GM18508 (cell line): Measurements from ENCODE around the gene DDC.

ENCODE experiments used
- ATAC-seq: cut with Tn5 transposase; IDR thresholded peaks from one replicate; pipeline ENCODE4 v1.9.1; 2021; ENCODE audit warnings: moderate number of reproducible peaks; ENCODE audit not compliant: insufficient read depth, unreplicated experiment

Gene DDC

DNA sequence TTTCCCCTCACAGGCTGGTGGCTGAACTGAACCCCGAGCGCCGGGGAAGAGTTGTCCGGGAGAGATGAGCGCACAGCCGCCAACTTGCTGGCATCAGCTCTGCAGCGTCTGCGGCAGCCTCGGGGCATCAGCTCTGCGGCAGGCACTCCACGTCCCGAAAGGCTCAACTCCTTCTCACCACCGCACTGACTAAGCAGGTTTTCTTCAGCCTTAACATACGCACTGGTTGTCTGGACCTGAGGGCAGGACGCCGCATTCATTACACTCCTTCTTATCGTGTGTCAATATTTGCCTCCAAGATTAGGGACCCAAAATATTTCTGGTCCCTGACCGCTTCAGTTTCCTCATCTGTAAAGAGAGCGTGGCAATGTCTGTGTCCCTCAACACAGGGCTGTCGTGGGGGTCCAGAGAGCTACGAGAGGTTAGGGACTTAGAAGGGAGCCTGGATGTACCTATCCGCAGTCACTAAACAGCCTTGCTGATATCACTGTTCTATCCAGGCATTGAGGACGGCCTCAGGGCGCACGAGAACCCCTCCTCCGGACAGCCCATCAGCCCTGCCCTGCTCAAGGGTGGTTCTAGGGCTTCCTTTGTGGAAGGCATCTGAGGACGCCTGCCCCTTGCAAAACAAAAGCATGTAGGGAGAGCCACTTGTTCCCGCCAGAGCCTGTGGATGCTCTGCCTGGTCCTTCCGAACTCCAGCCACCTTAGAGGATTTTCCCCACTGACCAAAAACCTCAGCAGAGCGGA lies 72.3 kb downstream of the DDC start:
- ATAC-seq, result no peak

DNA sequence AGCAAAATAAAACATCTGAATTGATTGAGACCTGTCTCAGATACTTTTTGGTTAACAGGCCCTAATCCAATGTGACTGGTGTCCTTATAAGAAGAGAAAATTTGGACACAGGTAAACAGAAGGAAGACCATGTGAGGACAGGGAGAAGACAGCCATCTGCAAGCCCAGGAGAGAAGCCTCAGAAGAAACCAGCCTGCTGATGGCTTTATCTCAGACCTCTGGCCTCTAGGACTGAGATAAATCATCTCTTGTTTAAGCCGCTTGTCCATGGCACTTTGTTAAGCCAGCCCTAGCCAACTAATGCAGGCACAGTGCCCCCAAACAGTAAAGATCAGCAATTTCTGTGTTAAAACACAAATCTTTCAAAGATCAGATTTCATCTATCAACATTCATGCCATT lies 73.3 kb downstream of the DDC start:
- no peak for ATAC-seq

DNA sequence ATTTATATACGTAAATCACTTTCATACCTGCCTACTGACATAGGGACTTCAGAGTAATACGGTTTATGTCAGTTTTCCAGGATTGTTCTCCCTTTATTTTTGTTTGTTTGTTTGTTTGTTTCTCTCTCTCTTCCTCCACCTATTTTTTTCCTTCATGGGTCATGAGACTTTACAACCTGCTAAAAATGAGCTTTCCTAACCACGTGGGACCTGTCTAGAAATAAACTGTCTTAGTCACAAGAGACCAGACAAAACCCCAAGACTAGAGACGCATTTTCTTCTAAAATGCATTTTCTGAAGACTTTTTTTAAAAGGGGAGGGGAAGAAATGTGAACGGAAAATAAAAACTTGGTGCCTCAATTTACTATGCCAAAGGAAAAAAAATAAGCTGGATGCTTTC lies 74.0 kb downstream of the DDC start:
- no peak for ATAC-seq

DNA sequence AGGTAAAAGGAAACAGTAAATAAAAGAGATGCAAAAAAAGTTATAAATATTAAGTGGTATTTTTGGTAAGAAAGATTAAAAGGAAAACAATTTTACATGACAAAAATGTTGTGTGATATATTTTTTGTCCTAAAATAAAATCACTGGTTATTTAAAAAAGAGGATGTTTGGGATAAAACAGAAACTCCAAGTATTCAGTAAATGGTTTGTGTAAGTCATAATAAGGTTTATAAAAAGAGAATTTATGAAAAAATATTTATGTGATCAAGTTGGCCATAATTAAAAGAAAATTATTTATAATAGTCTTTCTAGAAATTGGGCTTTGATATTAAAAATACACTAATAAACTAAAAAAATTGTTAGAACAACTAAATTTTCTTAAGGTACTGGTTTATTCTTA lies 76.8 kb downstream of the DDC start:
- ATAC-seq, result no peak

DNA sequence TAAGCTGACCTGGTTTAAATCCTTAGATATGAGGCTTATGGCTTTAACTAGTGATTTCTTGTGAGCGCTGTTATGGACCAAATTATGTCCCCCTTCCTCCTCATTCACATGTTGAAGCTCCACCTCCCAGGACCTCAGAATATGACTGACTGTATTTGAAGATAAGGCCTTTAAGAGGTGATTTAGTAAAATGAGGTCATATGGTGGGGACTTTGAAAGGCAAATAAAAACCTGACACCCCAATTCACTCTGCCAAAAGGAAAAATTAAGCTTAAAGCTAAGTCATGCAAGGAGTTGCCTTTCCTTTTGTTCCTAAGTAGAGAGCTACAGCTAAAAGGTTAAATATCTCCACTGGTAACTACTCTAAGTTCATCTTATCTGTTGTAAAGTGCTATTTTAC lies 78.7 kb downstream of the DDC start:
- no peak for ATAC-seq

DNA sequence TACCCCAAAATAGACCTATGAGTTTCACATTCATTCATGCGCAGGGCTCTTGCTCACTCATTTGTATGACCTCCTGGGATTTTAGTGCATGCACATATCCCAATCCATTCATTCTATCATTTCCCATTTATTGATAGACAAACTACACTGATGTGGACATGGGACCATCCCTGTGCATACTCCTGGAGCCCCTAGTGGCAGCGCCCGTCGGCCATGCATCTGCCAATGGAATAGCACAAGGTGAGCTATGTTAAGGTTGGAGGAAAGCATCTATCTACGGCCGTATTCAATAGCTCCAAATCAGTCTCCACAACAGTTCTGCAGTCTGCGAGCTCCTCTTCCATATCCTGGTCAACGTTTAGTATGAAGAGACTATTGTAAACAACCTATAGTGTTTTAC lies 83.3 kb downstream of the DDC start:
- ATAC-seq, result no peak

DNA sequence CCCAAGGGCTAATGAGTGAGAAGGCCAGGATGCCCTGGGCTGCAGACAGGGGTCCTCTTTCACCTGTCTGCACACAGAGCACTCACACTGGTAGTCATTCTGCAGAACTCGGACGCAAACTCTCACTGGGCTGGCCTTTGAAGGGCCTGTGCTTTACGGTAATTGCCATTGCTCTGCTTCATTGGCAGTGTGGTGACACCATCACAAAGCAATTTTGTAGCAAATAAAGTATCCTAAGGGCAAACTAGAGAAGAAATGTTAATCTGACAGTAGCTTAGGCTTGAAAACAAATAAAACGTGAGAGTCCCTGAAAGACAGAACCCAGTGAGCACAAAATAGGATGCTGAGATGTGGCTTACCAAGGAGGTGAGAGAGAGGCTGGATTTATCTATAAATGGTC lies 84.4 kb downstream of the DDC start:
- ATAC-seq, result no peak

DNA sequence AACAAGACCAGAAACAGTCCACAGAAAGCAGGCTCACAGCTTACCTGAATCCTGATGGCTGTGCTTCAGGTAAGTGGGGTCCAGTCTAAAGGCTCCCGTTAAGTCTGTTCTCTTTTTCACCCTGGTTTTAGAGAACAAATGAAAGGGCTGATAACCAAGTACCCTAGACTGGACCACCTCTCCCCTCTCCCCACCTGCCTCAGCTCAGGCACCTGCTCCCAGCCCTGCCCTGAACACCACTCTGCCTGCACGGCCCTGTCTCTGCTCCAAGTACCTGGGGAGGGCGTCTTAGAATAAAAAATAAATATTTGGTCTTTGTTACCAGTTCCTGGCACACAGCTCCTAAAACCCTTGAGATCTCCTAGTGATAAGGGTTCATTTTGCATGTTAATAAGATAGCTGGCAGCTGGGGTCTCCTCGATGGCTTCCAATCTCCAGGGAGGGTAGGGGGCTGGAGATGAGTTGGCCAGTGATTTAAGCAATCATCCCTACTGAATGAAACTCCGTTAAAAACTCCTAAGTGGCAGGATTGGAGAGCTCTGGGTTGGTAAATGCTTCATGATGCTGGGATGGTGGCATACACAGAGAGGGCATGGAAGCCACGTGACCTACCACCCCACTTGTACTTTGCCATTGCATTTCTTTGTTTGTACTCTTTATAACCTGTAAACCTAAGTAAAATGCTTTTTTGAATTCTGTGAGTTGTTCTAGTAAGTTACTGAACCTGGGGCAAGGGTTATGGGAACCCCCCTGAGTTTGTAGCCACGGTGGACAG lies 85.3 kb downstream of the DDC start:
- no peak for ATAC-seq

DNA sequence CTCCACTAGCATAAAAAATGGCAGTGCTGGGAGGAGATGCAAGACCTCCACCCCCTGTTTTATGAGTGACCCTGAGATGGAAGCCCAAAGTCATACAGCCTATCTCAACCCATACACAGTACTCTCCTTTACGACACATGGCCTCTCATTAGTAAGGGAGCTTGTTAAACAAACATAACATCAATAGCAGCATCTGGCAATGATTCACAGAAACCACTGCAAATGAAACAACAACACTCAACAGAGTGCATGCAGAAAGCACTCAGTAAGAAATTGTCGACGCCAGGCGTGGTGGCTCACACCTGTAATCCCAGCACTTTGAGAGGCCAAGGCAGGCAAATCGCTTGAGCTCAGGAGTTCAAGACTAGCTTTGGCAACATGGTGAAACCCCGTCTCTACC lies 87.6 kb downstream of the DDC start:
- no peak for ATAC-seq

DNA sequence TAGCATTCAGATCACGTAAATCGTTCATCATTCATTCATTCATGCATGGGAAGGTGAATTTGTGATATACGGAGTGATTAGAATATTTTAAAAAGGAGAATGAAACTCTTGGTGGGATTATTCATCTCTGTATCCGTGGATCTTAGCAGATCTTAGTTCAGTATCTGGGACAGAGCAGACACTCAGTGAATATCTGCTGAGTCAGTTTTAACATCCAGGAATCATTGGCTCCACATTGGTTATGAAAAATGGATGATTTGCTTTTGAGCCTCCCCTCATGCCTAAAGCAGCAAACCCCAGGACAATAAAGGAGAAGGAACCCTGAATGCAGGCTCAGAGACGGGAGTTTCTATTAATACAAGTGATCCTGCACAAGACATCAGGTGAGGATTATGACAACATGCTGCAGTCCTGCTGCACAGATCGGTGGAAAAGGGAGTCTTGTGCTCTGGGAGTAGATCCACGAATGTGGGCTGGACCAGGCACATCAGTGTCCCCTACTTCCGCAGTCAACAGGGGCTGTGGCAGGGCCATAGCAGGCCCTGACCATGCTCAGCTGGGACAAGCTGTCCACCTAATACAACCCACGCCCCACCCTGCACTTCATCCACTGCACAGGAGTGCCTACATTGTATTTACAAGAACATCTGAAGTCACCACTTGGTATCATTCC lies 88.1 kb downstream of the DDC start:
- ATAC-seq, result no peak

DNA sequence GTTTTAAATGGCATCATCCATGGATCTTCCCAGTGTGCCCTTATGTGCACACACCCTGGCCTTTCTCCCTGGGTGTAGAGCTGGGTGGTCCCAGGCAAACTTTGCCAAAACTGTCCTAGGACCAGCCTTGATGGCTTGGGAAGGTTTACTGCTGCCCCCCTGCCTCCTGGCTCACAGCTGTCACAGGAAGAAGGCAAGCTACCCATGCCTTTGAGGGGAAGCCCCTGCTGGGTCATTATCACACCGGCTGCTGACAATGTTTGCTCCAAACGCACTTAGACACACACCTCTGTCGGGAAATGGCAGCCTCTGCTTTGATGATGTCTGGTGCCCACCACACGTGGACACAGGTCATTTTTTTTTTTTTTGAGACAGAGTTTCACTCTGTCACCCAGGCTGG lies 89.9 kb downstream of the DDC start:
- ATAC-seq, result peak; percentile 40

DNA sequence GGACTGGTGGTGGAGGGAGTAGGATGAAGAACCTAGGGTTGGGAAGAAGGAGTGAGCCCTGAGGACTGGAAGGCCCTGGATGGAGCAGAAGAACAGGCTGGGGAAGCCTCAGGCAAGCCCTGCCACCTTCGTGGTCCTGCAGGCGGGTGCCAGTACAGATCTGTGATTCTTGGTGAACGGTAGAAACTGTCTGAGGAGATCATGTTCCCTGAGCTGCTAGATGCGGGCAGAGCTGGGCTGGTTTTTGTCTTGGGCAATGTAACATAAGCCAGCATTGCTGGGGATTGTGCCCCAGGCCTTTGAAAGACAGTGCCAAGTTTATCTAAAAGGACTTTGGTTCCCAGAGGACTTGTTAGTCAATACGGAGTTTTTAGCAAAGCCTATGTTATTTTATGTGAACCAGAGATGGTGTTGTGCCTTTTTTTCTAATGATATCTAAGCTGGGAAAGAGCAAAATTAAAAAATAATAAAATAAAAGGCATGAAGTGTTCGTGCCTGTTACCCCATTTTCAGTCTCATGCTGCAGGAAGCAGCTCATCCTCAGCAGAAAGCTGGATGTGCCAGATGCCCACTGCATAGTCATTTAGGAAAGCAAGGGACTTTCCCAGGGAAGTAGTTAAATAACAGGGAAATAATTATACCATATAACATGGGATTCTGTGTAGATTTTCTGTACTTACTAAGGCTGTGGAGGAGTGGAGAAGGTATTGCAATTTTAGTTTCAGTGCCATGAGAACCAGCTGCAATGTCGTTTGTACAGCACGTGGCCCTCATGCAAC lies 90.6 kb downstream of the DDC start:
- ATAC-seq, result no peak

DNA sequence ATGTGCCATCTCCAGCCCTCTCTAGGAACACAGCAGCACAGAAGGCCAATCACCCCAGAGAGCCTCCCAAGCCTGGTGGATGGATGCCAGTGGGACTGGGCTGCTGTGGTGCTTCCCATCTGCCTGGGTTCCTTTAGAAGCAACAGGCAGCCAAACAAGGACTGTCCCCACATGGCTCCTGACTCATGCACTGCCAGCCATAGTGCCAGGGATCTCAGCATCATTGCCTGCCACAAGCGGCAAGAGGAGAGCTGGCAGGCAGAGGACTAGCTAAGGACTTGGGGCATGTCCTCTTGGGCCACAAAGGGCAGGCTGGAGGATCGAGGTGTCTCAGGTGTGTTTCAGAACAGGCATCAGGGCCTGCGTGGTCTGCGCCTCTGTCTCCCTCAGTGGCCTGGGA lies 91.7 kb downstream of the DDC start:
- ATAC-seq, result no peak

DNA sequence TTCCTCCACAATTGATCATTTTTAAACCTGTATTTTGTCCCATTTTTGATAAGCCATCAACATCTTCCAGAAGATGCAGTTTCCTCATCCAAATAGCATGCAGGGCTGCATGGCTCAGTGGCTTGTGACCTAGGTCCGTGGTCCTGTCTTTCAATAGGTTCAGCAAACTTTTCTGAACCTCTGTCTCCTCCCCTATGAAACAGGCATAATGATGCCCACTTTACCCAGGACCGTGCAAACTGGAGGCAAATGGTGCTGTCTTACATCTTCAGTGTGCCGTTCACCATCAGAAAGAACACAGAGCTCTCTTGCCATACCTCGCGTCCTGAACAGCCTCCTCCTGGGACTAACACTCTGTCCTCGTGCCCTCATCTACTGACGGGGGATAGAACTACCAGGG lies 92.8 kb downstream of the DDC start:
- ATAC-seq, result no peak

DNA sequence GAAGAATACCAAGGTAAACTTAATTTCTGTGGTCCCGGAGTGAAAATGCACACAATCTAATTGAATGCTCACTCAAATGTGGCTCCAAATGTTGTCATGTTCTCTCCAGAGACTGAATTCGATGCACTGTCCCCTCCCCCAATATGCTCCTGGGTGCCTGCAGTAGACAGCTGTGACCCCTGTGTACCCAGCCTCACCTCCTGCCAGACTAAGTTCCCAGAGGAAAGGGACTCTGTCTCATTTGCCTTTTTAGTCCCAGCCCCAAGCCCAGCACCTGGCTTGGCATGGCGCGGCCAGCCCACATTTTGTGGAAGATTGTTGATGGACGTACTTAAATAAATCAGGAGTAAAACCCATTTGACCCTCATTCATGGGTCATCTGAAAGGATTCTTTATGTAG lies 93.2 kb downstream of the DDC start:
- no peak for ATAC-seq

DNA sequence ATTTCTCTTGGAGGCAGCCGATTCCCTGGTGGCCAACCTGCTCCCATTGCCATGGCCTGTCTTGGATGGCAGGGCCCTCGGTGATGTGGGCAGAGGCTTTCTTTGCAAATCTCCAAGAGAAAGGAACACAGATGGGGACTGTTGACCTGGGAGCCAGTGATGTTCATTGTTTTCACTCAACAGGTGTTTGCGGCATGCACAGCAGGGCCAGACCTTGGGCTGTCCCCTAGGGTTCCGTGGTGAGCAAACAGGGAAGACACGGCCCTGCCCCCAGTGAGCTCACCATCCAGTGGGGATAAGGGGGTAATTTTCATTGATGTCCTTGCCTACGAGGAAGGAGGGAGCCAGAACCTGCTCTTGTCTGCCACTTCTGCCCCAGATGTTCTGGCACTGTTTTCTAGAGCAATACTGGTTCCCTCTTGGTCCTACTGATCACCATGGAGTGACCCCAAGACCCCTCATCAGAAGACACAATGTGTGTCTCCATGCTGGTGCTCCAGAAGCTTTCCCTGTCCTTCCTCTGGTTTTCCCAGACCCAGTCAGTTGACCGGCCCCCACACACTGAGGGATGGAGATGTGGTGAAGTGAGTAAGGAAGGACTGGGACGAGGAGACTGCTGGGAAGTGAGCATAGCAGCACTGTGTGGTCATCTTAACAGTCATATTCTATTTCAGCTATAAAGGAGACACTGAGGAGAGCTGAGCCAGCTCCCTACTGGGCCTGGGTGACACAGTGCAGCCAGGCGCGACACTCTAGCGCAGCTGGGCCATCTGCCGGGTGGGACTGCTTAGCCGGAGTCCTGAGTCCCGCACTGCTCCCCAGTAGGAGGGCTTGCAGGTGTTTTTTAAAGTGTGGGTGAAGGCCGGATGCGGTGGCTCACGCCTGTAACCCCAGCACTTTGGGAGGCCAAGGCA lies 94.7 kb downstream of the DDC start:
- ATAC-seq, result no peak

DNA sequence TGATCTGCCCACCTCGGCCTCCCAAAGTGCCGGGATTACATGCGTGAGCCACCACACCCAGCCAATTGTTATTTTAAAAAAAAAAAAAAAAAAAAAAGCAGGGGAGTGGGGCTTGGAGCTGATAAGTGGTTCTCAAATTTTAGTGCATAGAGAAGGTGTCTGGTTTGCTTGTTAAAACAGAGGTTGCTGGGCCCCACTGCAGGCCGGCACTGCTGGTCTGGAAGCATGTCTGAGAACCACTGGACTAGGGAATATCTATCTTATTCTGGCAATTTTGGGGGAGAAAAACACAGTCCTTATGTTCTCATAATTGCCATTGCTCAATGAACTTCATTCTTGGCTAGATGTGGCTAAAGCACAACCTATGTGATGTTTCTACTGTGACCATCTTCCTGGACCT lies 96.0 kb downstream of the DDC start:
- no peak for ATAC-seq

DNA sequence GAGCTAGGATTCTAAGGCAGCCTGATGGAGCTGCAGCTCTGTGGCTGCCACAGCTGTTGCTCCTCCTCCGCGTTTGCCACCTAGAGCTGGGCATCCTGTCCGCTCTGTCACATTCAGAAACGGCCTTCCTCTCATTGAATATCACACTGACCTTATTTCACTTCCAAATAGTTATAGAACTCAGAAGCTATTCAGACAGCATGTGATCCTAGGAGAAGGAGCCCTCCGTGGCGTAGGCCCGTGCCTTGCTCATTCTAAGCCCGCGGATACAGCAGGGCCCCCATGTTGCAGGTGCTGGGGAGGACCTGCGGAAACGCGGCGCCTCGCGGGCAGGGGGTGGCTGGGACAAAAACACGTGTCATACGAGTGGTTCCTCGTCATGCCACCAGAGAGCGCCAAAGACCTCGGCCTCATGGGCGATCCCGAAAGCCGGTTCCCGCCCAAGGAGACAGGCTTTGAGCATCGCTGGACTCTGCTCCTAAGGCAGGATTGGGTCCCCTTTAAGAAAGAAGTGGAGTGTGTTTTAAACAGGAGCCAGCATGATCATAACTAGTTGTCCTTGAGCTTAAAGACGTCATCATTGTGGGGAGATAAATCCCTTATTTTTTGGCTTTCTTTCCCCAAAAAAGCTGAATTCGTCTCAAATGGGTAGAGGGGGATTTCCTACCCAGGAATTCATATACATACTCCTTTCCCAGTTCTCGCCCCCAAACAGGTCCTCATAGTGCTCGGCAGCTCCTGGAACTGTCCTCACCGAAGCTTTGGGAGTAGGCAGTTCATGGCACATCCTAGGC lies 97.2 kb downstream of the DDC start:
- peak; percentile 64 for ATAC-seq
